Measurements from ENCODE around the gene FAM78A. TPM values are rescaled to one million over a fixed set of nuclear protein-coding genes. Genes with fewer than 3 reads are reported as not detected.

FAM78A gene
- total and polyA plus RNA-seq, 2 of the 8 experiments (the other 6 are each of a cell fraction or from before 2014, with no cell fraction given) = 3.1 TPM

DNA sequence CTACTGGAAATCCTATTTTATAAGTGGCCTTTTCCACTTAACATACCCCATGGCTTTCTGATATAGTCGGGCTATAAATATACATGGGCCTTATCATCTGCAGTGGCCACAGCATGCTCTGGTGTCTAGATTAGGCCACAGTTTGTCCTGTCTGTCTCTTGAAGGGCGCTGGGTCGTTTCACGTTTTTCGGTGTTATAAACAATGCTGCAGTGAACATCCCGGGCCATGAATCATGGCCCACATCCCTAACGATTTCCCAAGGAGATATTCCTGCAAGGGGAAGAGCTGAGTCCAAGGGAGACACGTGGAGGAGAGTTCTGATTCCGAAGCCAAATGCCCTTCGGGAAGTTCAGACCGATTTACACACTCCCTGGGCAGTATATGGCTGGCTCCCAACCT, 21.6 kb upstream of the FAM78A start:
- no peak overlapping the region for H3K27ac ChIP-seq (ENCODE audit: low read depth, low read length)
- H3K36me3 ChIP-seq (ENCODE audit: control insufficient read depth in 2 of 4, insufficient read depth in 4 of 4, low read length in 3 of 4) = no peaks in the 10 kb centered on the region
- no peaks in the 10 kb centered on the region for H3K79me2 ChIP-seq (ENCODE audit: control insufficient read depth in 1 of 2, insufficient read depth in 2 of 2, low read length in 2 of 2)
- H2AFZ ChIP-seq (ENCODE audit: low read length) = no peak overlapping the region
- H3K4me3 ChIP-seq (ENCODE audit: extremely low read depth in 1 of 4, insufficient read depth in 2 of 4, low read depth in 3 of 4, low read length in 4 of 4) = no peak overlapping the region
- TF ChIP-seq, protein P1, sequence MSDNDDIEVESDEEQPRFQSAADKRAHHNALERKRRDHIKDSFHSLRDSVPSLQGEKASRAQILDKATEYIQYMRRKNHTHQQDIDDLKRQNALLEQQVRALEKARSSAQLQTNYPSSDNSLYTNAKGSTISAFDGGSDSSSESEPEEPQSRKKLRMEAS (IDR thresholded peaks at IDR 0.05) = no peak
- TF ChIP-seq EZH2 (IDR thresholded peaks at IDR 0.05; ENCODE audit: low read depth, low read length, severe bottlenecking) = no peak
- TF ChIP-seq RBBP5 (IDR thresholded peaks at IDR 0.05; ENCODE audit: borderline replicate concordance, low read depth, low read length) = no peak
- no peak for TF ChIP-seq CEBPB (IDR thresholded peaks at IDR 0.05; ENCODE audit: low read depth, low read length)
- TF ChIP-seq SP2 (IDR thresholded peaks at IDR 0.05; ENCODE audit: low read length) = no peak
- TF ChIP-seq MAFK (IDR thresholded peaks at IDR 0.05; ENCODE audit: low read depth, low read length) = no peak
- no peak for TF ChIP-seq SIRT6 (IDR thresholded peaks at IDR 0.05; ENCODE audit: low read length)
- no peak for TF ChIP-seq POLR2AphosphoS5 (IDR thresholded peaks at IDR 0.05; ENCODE audit: low read depth, low read length)
- no peak for TF ChIP-seq FOSL1 (IDR thresholded peaks at IDR 0.05; ENCODE audit: insufficient read depth, low read depth, low read length)
- no peak for TF ChIP-seq HDAC2 (IDR thresholded peaks at IDR 0.05; ENCODE audit: borderline replicate concordance in 1 of 2, low read depth in 2 of 2, low read length in 2 of 2)
- TF ChIP-seq TAF1 (IDR thresholded peaks at IDR 0.05; ENCODE audit: low read depth, low read length) = no peak
- TF ChIP-seq, protein P2, sequence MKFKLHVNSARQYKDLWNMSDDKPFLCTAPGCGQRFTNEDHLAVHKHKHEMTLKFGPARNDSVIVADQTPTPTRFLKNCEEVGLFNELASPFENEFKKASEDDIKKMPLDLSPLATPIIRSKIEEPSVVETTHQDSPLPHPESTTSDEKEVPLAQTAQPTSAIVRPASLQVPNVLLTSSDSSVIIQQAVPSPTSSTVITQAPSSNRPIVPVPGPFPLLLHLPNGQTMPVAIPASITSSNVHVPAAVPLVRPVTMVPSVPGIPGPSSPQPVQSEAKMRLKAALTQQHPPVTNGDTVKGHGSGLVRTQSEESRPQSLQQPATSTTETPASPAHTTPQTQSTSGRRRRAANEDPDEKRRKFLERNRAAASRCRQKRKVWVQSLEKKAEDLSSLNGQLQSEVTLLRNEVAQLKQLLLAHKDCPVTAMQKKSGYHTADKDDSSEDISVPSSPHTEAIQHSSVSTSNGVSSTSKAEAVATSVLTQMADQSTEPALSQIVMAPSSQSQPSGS (IDR thresholded peaks at IDR 0.05; ENCODE audit: low read length) = no peak
- TF ChIP-seq CHD2 (IDR thresholded peaks at IDR 0.05; ENCODE audit: low read length) = no peak
- no peak overlapping the region for H2BK120ac ChIP-seq (replicated peaks; ENCODE audit: low read depth, low read length)
- no peak overlapping the region for H2BK15ac ChIP-seq (ENCODE audit: low read length)
- H3K56ac ChIP-seq (replicated peaks; ENCODE audit: insufficient read length, low read depth, low read length) = no peak overlapping the region
- no peak overlapping the region for H3K4ac ChIP-seq (replicated peaks; ENCODE audit: insufficient read length, low read depth, low read length)
- H4K8ac ChIP-seq (ENCODE audit: extremely low read depth, insufficient read depth, low read length) = no peak overlapping the region
- H3K18ac ChIP-seq (ENCODE audit: extremely low read depth, low read length) = no peak overlapping the region
- H4K5ac ChIP-seq (ENCODE audit: insufficient read length, low read depth, low read length) = no peak overlapping the region
- H4K20me1 ChIP-seq (replicated peaks in 1 of 2; ENCODE audit: control insufficient read depth in 1 of 2, insufficient read depth in 2 of 2, low read length in 2 of 2) = no peaks in the 10 kb centered on the region
- H3K4me2 ChIP-seq (ENCODE audit: insufficient read depth in 1 of 2, low read depth in 2 of 2, low read length in 2 of 2) = no peak overlapping the region
- POLR2A ChIA-PET (ENCODE audit: partially characterized antibody) = interaction anchor here (0.6 kb wide), 1 partner anchor 185 kb away, joined by 3 read pairs; no protein-coding TSS in a partner anchor
- CTCF ChIA-PET (ENCODE audit: partially characterized antibody) = interaction anchor here (1.1 to 2.4 kb wide), 5 partner anchors 8 to 241 kb away, joined by 3 to 8 read pairs (median 3); partner anchors contain the start of gene PLPP7
- no peak overlapping the region for H2BK20ac ChIP-seq (ENCODE audit: low read length)
- no peak overlapping the region for H3K14ac ChIP-seq (ENCODE audit: insufficient read length)
- no peak overlapping the region for H2BK12ac ChIP-seq (ENCODE audit: low read depth, low read length)
- FAIRE-seq (no peak), DNase-seq (ENCODE audit: low read depth in 1 of 2, low spot score in 2 of 2) (no peak)
- H3K4me1 ChIP-seq (replicated peaks in 1 of 4; ENCODE audit: control insufficient read depth in 3 of 4, insufficient read depth in 4 of 4, low read length in 3 of 4) = peaks cover 0 to 5% (median 3%) of the 10 kb centered on the region in 4 experiments; a peak in 2 of 7 replicates
- H3K79me1 ChIP-seq (ENCODE audit: low read depth, low read length) = no peaks in the 10 kb centered on the region
- H4K91ac ChIP-seq (replicated peaks; ENCODE audit: insufficient read length, low read length) = no peak overlapping the region
- no peaks in the 10 kb centered on the region for H3K9me3 ChIP-seq (ENCODE audit: insufficient read depth in 2 of 2, low read depth in 1 of 2, low read length in 1 of 2)
- no peak overlapping the region for H2AK5ac ChIP-seq (ENCODE audit: low read depth, low read length)
- WGBS, 2 experiments (ENCODE audit: extremely low coverage in 1 of 2, insufficient coverage in 1 of 2, insufficient read length in 1 of 2, insufficient replicate concordance in 2 of 2, low coverage in 1 of 2, low lambda C conversion rate in 2 of 2, missing lambda C conversion rate in 1 of 2) = 89% methylated on average over 11 of the region's 11 CpGs; no CpG with 5 or more reads in 1 of the 2 experiments
- H3K27me3 ChIP-seq (replicated peaks in 1 of 4; ENCODE audit: control insufficient read depth in 3 of 4, extremely low read depth in 1 of 4, insufficient read depth in 3 of 4, low read length in 3 of 4) = no peaks in the 10 kb centered on the region
- no peak overlapping the region for H3K23ac ChIP-seq (ENCODE audit: insufficient read length)
- no peaks in the 10 kb centered on the region for H3K23me2 ChIP-seq (ENCODE audit: low read depth, low read length)
- H2BK5ac ChIP-seq (ENCODE audit: low read depth, low read length) = no peak overlapping the region
- H3K9ac ChIP-seq (replicated peaks in 1 of 4; ENCODE audit: extremely low read depth in 1 of 4, low read depth in 3 of 4, low read length in 3 of 4) = no peak overlapping the region

Measured in H1 (cell line).